A673 (cell line): Measurements from ENCODE around the gene SCART1. TPM values are rescaled to one million over a fixed set of nuclear protein-coding genes. Genes with fewer than 3 reads are reported as not detected.

ENCODE experiments used
- BruUV-seq: library from RNA; stranded (reverse); fragments of 400-500 nt; replicated peaks from 2 replicates; lab custom pipeline; 2021; lab: Mats Ljungman, UMichigan
- CTCF ChIA-PET: fragments of 300-600 bp; sonication (Branson Sonifier 250); formaldehyde crosslinking; loops from one replicate; lab custom pipeline; 2022; ENCODE audit warnings: antibody characterized with exemption; lab: Charles Lee
- POLR2A ChIA-PET: fragments of 300-600 bp; sonication (Branson Sonifier 250); formaldehyde crosslinking; loops from one replicate; lab custom pipeline; 2022; ENCODE audit warnings: antibody characterized with exemption; ENCODE audit not compliant: low non-redundant PET; lab: Charles Lee
- DNase-seq: peaks from one replicate; pipeline ENCODE4 v3.0.0-alpha.2; 2015; ENCODE audit warnings: low spot score
- H3K27ac ChIP-seq: fragments of 200-600 bp; sonication (generic); 2 replicates; pipeline ENCODE4 v1.5.1; 2016; ENCODE audit warnings: mixed run types, low read depth, mild to moderate bottlenecking, mixed read lengths, antibody characterized with exemption, low read length; ENCODE audit not compliant: poor library complexity, severe bottlenecking
- H3K27me3 ChIP-seq: fragments of 200-600 bp; sonication (generic); replicated peaks from 2 replicates; pipeline ENCODE4 v1.6.1; 2017; ENCODE audit warnings: mixed run types, low read depth, mild to moderate bottlenecking, mixed read lengths, antibody characterized with exemption, low read length; ENCODE audit not compliant: insufficient read depth, poor library complexity
- H3K36me3 ChIP-seq: fragments of 200-600 bp; sonication (generic); 2 replicates; pipeline ENCODE4 v1.6.1; 2016; ENCODE audit warnings: mixed run types, mild to moderate bottlenecking, mixed read lengths, antibody characterized with exemption, low read length; ENCODE audit not compliant: insufficient read depth, poor library complexity, severe bottlenecking
- H3K4me1 ChIP-seq: fragments of 200-600 bp; sonication (generic); 2 replicates; pipeline ENCODE4 v1.6.1; 2017; ENCODE audit warnings: mixed run types, mild to moderate bottlenecking, mixed read lengths, antibody characterized with exemption, low read length; ENCODE audit not compliant: insufficient read depth, poor library complexity, severe bottlenecking
- H3K4me3 ChIP-seq: fragments of 200-600 bp; sonication (generic); 2 replicates; pipeline ENCODE4 v1.5.1; 2016; ENCODE audit warnings: low read depth, mixed run types, mild to moderate bottlenecking, mixed read lengths, low read length; ENCODE audit not compliant: poor library complexity, severe bottlenecking
- H3K9me3 ChIP-seq: fragments of 200-600 bp; sonication (generic); 2 replicates; pipeline ENCODE4 v1.6.1; 2016; ENCODE audit warnings: mixed run types, low read depth, mild to moderate bottlenecking, mixed read lengths, antibody characterized with exemption, low read length; ENCODE audit not compliant: poor library complexity, severe bottlenecking
- CTCF ChIP-seq: fragments of 300-800, 200-600 bp; sonication (generic); conservative IDR thresholded peaks from 2 replicates; pipeline ENCODE4 v1.5.1; 2017; ENCODE audit warnings: low read depth, mild to moderate bottlenecking, antibody characterized with exemption, low read length, moderate library complexity, mixed read lengths
- EZH2 ChIP-seq: fragments of 200-600 bp; sonication (generic); IDR thresholded peaks from 2 replicates; pipeline ENCODE4 v1.6.1; 2017; ENCODE audit warnings: borderline replicate concordance, low read depth, mild to moderate bottlenecking, mixed read lengths, antibody characterized with exemption, low read length; ENCODE audit not compliant: poor library complexity, severe bottlenecking
- intact Hi-C: fragments of 100-400 bp; cut with micrococcal nuclease; formaldehyde crosslinking; loops from one replicate; pipeline ENCODE4 v1.10.0; 2022; ENCODE audit not compliant: unreplicated experiment
- total RNA-seq: library from RNA; stranded (reverse); gene quantifications from 2 replicates; pipeline ENCODE4 v1.2.3, GENCODE V29; 2021

Gene SCART1
- total RNA-seq, 1 experiment from 2014 or later, result 1.8 TPM

GRCh38 chr10:133420579-133420978, 33.2 kb upstream of the SCART1 start:
- BruUV-seq, result no TSS peak
- no peaks in the 10 kb centered on the region for H3K9me3 ChIP-seq
- no peak for TF ChIP-seq CTCF
- H3K27me3 ChIP-seq, result no peaks in the 10 kb centered on the region
- no peaks in the 10 kb centered on the region for H3K4me1 ChIP-seq
- no peak overlapping the region for H3K27ac ChIP-seq
- intact Hi-C loops, result no loop called here
- ChIA-PET CTCF (no interaction called here), POLR2A (no interaction called here)
- peaks cover 2% of the 10 kb centered on the region for H3K36me3 ChIP-seq
- no peak for DNase-seq
- H3K4me3 ChIP-seq, result no peak overlapping the region

GRCh38 chr10:133421336-133422222, 32.2 kb upstream of the SCART1 start:
- CTCF ChIA-PET, result no interaction called here
- intact Hi-C loops, result no loop called here
- no peaks in the 10 kb centered on the region for H3K9me3 ChIP-seq
- POLR2A ChIA-PET, result no interaction called here
- no peak for DNase-seq
- TF ChIP-seq CTCF, result no peak
- no peak for TF ChIP-seq EZH2
- H3K4me1 ChIP-seq, result no peaks in the 10 kb centered on the region
- H3K27me3 ChIP-seq, result no peaks in the 10 kb centered on the region
- no peaks in the 10 kb centered on the region for H3K36me3 ChIP-seq
- BruUV-seq, result no TSS peak
- no peak overlapping the region for H3K27ac ChIP-seq
- no peak overlapping the region for H3K4me3 ChIP-seq

GRCh38 chr10:133422223-133422806, 31.4 kb upstream of the SCART1 start:
- TF ChIP-seq CTCF, result no peak
- no peak for TF ChIP-seq EZH2
- no peaks in the 10 kb centered on the region for H3K36me3 ChIP-seq
- intact Hi-C loops, result no loop called here
- H3K9me3 ChIP-seq, result no peaks in the 10 kb centered on the region
- no peak overlapping the region for H3K4me3 ChIP-seq
- no peaks in the 10 kb centered on the region for H3K4me1 ChIP-seq
- ChIA-PET POLR2A (no interaction called here), CTCF (no interaction called here)
- H3K27me3 ChIP-seq, result no peaks in the 10 kb centered on the region
- no peak for DNase-seq
- no peak overlapping the region for H3K27ac ChIP-seq
- no TSS peak for BruUV-seq
